Neural progenitor cell (in vitro differentiated cells): Measurements from ENCODE around the gene HOXB9. TPM values are rescaled to one million over a fixed set of nuclear protein-coding genes. Genes with fewer than 3 reads are reported as not detected.

ENCODE experiments used
- DNase-seq: peaks from one replicate; pipeline ENCODE4 v3.0.0-alpha.2; 2016; ENCODE audit warnings: low spot score
- H2AFZ ChIP-seq: fragments of 200-600 bp; sonication (generic); replicated peaks from 2 replicates; pipeline ENCODE4 v1.6.1; 2016; ENCODE audit warnings: antibody characterized with exemption
- H3F3A ChIP-seq: fragments of 200-600 bp; sonication (generic); 2 replicates; pipeline ENCODE4 v1.6.1; 2016; ENCODE audit warnings: antibody characterized with exemption, low read depth
- H3K27ac ChIP-seq: fragments of 200-600 bp; sonication (generic); 2 replicates; pipeline ENCODE4 v1.5.1; 2016; ENCODE audit warnings: mild to moderate bottlenecking
- H3K27me3 ChIP-seq: fragments of 200-600 bp; sonication (generic); 2 replicates; pipeline ENCODE4 v1.6.1; 2016; ENCODE audit warnings: mild to moderate bottlenecking, moderate library complexity
- H3K36me3 ChIP-seq: fragments of 200-600 bp; sonication (generic); 2 replicates; pipeline ENCODE4 v1.5.1; 2016
- H3K4me1 ChIP-seq: fragments of 200-600 bp; sonication (generic); 2 replicates; pipeline ENCODE4 v1.6.1; 2016; ENCODE audit warnings: mixed run types
- H3K4me2 ChIP-seq: fragments of 200-600 bp; sonication (generic); 2 replicates; pipeline ENCODE4 v1.6.1; 2016
- H3K4me3 ChIP-seq: fragments of 200-600 bp; sonication (generic); 2 replicates; pipeline ENCODE4 v1.5.1; 2016
- H3K79me2 ChIP-seq: fragments of 200-600 bp; sonication (generic); 2 replicates; pipeline ENCODE4 v1.6.1; 2016; ENCODE audit warnings: low read depth
- H3K9ac ChIP-seq: fragments of 200-600 bp; sonication (generic); 2 replicates; pipeline ENCODE4 v1.6.1; 2016
- H3K9me3 ChIP-seq: fragments of 200-600 bp; sonication (generic); 2 replicates; pipeline ENCODE4 v1.5.1; 2016; ENCODE audit warnings: low read depth
- H4K20me1 ChIP-seq: fragments of 200-600 bp; sonication (generic); 2 replicates; pipeline ENCODE4 v1.6.1; 2016; ENCODE audit warnings: low read depth
- H3K27ac Mint-ChIP-seq: 3 replicates; pipeline ENCODE4 v1.8.0; 2021; ENCODE audit warnings: mixed read lengths
- H3K27me3 Mint-ChIP-seq: 2 replicates; pipeline ENCODE4 v1.8.0; 2022; ENCODE audit warnings: low read depth, mild to moderate bottlenecking, inconsistent platforms, moderate library complexity, mixed read lengths; ENCODE audit not compliant: insufficient read depth
- H3K36me3 Mint-ChIP-seq: 3 replicates; pipeline ENCODE4 v1.8.0; 2021; ENCODE audit warnings: mixed read lengths
- H3K4me1 Mint-ChIP-seq: 3 replicates; pipeline ENCODE4 v1.8.0; 2021; ENCODE audit warnings: mixed read lengths
- H3K4me3 Mint-ChIP-seq: 3 replicates; pipeline ENCODE4 v1.8.0; 2021; ENCODE audit warnings: mild to moderate bottlenecking, moderate library complexity, mixed read lengths
- H3K9me3 Mint-ChIP-seq: 3 replicates; pipeline ENCODE4 v1.8.0; 2020; ENCODE audit warnings: mixed read lengths
- CTCF ChIP-seq: fragments of 200-600 bp; sonication (generic); IDR thresholded peaks from 2 replicates; pipeline ENCODE4 v1.5.1; 2017; ENCODE audit warnings: antibody characterized with exemption, mild to moderate bottlenecking
- EZH2 ChIP-seq: fragments of 200-600 bp; sonication (generic); IDR thresholded peaks from 2 replicates; pipeline ENCODE4 v1.6.1; 2017; ENCODE audit warnings: antibody characterized with exemption, mild to moderate bottlenecking, moderate library complexity
- EZH2phosphoT487 ChIP-seq: fragments of 200-600 bp; sonication (generic); IDR thresholded peaks from 2 replicates; pipeline ENCODE4 v1.6.1; 2017; ENCODE audit warnings: antibody characterized with exemption
- total RNA-seq: library from RNA; depleted of rRNA; stranded (reverse); fragments of >200 nt; gene quantifications from 2 replicates; pipeline ENCODE4 v1.2.3, GENCODE V29; 2015; ENCODE audit warnings: low replicate concordance

HOXB9 gene
- total RNA-seq, 1 donor from 2014 or later = not detected

- H3K9me3 Mint-ChIP-seq = peaks cover 3% of the 10 kb centered on the region
- no peak within 1 kb of the TSS for H3K4me2 ChIP-seq
These were observed 10.9 kb downstream of the HOXB9 start, which contains the start of gene HOXB8 for GRCh38 chr17:48615047-48615962. TSS of gene HOXB8 (minus strand) at chr17:48615292. CDS start at chr17:48614704, 588 bp downstream.

GRCh38 chr17:48613862-48614694, 12.1 kb downstream of the HOXB9 start:
- Histone ChIP-seq H3K79me2 (no peaks in the 10 kb centered on the region), H3K27me3 (peaks cover 100% of the 10 kb centered on the region), H3K36me3 (no peaks in the 10 kb centered on the region), H3K4me3 (no peak overlapping the region), H3K4me1 (no peaks in the 10 kb centered on the region), H3K9ac (no peak overlapping the region), H3K9me3 (no peaks in the 10 kb centered on the region), H4K20me1 (peaks cover 97% of the 10 kb centered on the region), H3F3A (peaks cover 9% of the 10 kb centered on the region), H3K4me2 (no peak overlapping the region), H2AFZ (no peak overlapping the region), H3K27ac (no peak overlapping the region)
- peak; percentile 71 for DNase-seq
- H3K4me3 Mint-ChIP-seq = no peak overlapping the region
- H3K4me1 Mint-ChIP-seq = peaks cover 11% of the 10 kb centered on the region
- H3K9me3 Mint-ChIP-seq = peaks cover 4% of the 10 kb centered on the region
- TF ChIP-seq EZH2 (peak; percentile 100), CTCF (no peak), EZH2phosphoT487 (peak; percentile 100)
- H3K27ac Mint-ChIP-seq = no peak overlapping the region
- H3K36me3 Mint-ChIP-seq = no peaks in the 10 kb centered on the region
- peaks cover 92% of the 10 kb centered on the region for H3K27me3 Mint-ChIP-seq

More at GRCh38 chr17:48615047-48615962, 10.9 kb downstream of the HOXB9 start, which contains the start of gene HOXB8:
- Histone ChIP-seq H3F3A (peaks cover 9% of the 10 kb centered on the region), H4K20me1 (peaks cover 97% of the 10 kb centered on the region), H3K27me3 (peaks cover 100% of the 10 kb centered on the region), H3K27ac (no peak within 1 kb of the TSS), H2AFZ (no peak within 1 kb of the TSS), H3K79me2 (no peaks in the 10 kb centered on the region), H3K36me3 (no peaks in the 10 kb centered on the region), H3K4me1 (no peaks in the 10 kb centered on the region), H3K4me3 (no peak within 1 kb of the TSS), H3K9me3 (no peaks in the 10 kb centered on the region), H3K9ac (no peak within 1 kb of the TSS)
- TF ChIP-seq EZH2 = peak; percentile 6
- no peak for TF ChIP-seq CTCF
- TF ChIP-seq EZH2phosphoT487 = peak; percentile 86
- no peak for DNase-seq
- Mint-ChIP-seq H3K27ac (no peak within 1 kb of the TSS), H3K4me3 (no peak within 1 kb of the TSS), H3K36me3 (no peaks in the 10 kb centered on the region), H3K4me1 (peaks cover 11% of the 10 kb centered on the region), H3K27me3 (peaks cover 93% of the 10 kb centered on the region)

GRCh38 chr17:48612854-48613691, 13.1 kb downstream of the HOXB9 start:
- peak; percentile 23 for TF ChIP-seq EZH2
- no peak for TF ChIP-seq CTCF
- TF ChIP-seq EZH2phosphoT487 = peak; percentile 65
- H3F3A ChIP-seq = peaks cover 9% of the 10 kb centered on the region
- H3K79me2 ChIP-seq = no peaks in the 10 kb centered on the region
- peak; percentile 71 for DNase-seq
- no peaks in the 10 kb centered on the region for H3K36me3 Mint-ChIP-seq
- H3K4me3 ChIP-seq = no peak overlapping the region
- H3K4me2 ChIP-seq = no peak overlapping the region
- H3K4me3 Mint-ChIP-seq = peak overlapping the region; percentile 72
- H2AFZ ChIP-seq = no peak overlapping the region
- no peak overlapping the region for H3K27ac ChIP-seq
- H3K9ac ChIP-seq = no peak overlapping the region
- H3K4me1 Mint-ChIP-seq = peaks cover 11% of the 10 kb centered on the region
- no peaks in the 10 kb centered on the region for H3K9me3 ChIP-seq
- peaks cover 92% of the 10 kb centered on the region for H3K27me3 Mint-ChIP-seq
- H3K27me3 ChIP-seq = peaks cover 100% of the 10 kb centered on the region
- peaks cover 98% of the 10 kb centered on the region for H4K20me1 ChIP-seq
- no peak overlapping the region for H3K27ac Mint-ChIP-seq
- H3K9me3 Mint-ChIP-seq = peaks cover 3% of the 10 kb centered on the region
- H3K36me3 ChIP-seq = no peaks in the 10 kb centered on the region
- H3K4me1 ChIP-seq = no peaks in the 10 kb centered on the region
